Left colon (tissue), 2 donors: Measurements from ENCODE around the gene ATXN1L. TPM values are rescaled to one million over a fixed set of nuclear protein-coding genes. Genes with fewer than 3 reads are reported as not detected.
A peak's percentile ranks its signal among the peaks of the same experiment; 100 is the strongest.
"Not testable (repeated sequence)": the region's sequence is repeated elsewhere in the genome, so short reads cannot be mapped to it uniquely, and the experiment has no call there.

Experiments
- ATAC-seq: fragments of 200-7000 bp; cut with Tn5 transposase; one replicate; pipeline ENCODE4 v1.9.1; 2020; ENCODE audit warnings: mild to moderate bottlenecking, moderate library complexity
- DNase-seq, 2 donors: peaks; one replicate each; pipeline ENCODE4 v3.0.0-alpha.2; 2020
- intact Hi-C, 2 donors: fragments of 100-400 bp; cut with DNase I in 1 of 2; cut with micrococcal nuclease in 1 of 2; formaldehyde crosslinking; loops; one replicate each; pipeline versions ENCODE4 v1.11.2 to v1.14.0; 2022; cut with DNase I, micrococcal nuclease
- total RNA-seq, 2 donors: library from RNA; stranded (reverse); fragmentation: NEBNext Ultra II Directional; extraction: Animal tissue kit (Norgen Biotek cat#: 25700); gene quantifications; one replicate each; pipeline ENCODE4 v1.2.1, GENCODE V29; 2021
- donor health status: DM: no; HTN: no; CAD: no.
- donor health status: DM: yes; HTN: yes; CAD: no.

Gene ATXN1L
- total RNA-seq, 2 donors from 2014 or later = 17.0 to 23.6 TPM

DNA sequence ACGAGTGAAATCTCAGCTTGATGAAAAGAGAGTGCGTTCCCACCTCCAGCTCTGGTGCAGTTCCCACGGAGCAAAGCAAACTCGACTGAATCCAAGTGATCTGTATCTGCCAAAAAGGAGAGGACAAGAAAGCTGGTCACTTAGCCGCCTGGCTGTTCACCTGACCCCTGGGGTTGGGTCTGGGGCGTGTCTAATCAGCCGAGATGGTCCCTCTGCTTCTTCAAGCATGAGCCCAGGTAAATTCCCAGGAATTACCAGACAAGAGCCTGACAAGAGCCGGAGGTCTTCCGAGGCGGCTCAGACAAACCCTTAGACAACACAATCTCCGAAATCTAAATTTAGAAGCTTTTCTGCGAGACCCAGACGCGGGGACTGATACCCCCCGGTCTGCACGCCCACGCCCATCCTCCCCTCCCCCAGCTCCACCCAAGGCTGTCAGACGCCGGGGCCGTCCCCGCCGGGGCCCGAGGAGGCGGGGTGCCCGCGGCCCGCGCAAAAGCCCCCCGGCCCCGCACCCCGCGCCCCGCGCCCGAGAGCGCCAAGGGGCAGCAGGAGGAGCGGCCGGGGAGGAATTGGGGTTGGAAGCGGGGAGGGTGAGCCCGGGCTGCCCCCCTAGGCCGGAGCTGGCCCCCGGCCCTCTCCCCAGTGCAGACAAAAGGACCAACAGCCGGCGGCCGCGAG is 37.5 kb downstream of the ATXN1L start:
- DNase-seq (peak; percentile 58 to 73), ATAC-seq (peak; percentile 44)
- intact Hi-C loops = no loop called here

DNA sequence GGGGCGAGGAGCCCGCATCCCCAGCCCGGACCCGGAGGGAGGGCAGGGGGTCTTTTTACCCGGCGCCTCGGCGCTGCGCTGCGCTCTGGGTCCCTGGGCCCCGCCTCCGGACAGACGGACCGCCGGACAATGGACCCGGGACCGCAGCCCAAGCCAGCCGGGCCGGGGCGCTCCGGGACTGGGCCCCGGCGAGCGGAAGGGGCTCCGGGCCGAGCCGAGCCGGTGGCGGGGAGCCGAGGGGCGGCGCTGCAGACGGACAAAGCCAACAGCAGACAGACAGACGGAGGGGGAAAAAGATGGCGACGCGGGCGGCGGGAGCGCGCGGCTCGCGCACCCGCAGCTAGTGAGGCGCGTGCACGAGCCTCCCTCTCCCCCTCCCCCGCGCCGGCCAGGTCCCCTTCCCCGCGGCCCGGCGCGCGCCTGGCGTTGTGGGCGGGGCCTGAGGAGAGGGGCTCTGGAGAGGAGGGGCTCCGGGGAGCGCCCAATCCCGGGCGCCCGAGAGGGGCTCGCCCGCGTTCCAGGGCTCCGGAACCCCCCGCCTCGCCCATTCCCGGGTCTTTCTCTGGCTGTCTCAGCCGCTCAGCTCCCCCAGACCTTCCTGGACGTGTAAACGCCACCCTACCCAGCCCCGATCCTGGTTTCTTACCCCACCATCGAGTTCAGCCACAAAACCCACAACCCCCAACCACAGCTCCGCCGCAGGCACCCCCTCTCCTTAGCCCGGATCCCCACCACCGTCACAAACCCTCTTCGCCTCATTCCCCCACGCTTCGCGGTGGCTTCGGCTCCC is 38.3 kb downstream of the ATXN1L start, which contains the start of gene ZNF821:
Gene ZNF821 (minus strand): TSS at position 334 of the 790 bp plus-strand sequence. CDS start 4,236 bp downstream, outside the sequence.
- intact Hi-C loops = no loop called here
- peak; percentile 75 for ATAC-seq
- DNase-seq = peak; percentile 72 to 84

DNA sequence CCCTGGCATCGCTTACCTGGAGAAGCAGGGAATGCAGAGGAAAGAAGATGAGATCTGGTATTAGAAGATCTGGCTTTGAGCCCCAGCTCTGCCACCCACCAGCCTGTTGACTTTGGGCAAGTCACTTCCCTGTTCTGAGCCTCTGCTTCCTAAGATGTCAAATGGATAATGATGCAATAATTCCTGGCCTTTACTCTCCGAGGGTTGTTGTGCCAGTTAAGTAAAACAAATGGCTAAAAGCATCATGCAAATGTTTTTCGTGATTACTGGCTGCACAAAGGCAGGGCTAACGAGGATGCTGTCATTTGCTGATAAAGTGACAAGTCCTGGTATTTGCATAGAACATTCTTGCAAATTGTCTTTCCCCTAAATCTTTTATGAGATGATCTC is 39.5 kb downstream of the ATXN1L start:
- peak in 1 of 2 donors; percentile 38 for DNase-seq
- no peak for ATAC-seq
- intact Hi-C loops = no loop called here

DNA sequence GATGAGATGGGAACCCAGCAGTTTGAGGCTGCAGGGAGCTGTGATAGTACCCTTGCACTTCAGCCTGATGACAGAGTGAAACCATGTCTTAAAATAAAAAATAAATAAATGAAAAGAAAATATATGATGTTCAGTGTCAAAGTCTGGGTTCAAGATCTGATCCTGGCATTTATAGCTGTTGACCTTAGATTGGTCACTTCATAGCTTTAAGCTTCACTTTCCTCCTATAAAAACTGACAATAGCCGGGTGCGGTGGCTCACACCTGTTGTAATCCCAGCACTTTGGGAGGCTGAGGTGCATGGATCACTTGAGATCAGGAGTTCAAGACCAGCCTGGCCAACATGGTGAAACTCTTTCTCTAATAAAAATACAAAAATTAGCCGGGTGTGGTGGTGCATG is 43.4 kb downstream of the ATXN1L start:
- DNase-seq (no peak), ATAC-seq (peak; percentile 61)
- intact Hi-C loops = no loop called here

DNA sequence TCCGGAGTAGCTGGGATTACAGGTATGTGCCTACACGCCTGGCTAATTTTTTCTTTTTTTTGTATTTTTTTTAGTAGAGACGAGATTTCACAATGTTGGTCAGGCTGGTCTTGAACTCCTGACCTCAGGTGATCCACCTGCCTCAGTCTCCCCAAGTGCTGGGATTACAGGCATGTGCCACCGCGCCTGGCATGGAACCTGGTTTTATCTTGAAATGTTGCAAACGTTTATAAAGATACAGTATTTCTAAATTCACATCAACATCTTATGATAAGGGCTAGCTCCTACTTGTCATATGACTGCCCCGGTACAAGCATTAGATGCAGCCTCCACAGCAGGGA is 48.1 kb downstream of the ATXN1L start:
- intact Hi-C loops = no loop called here
- DNase-seq (no peak), ATAC-seq (no peak)

DNA sequence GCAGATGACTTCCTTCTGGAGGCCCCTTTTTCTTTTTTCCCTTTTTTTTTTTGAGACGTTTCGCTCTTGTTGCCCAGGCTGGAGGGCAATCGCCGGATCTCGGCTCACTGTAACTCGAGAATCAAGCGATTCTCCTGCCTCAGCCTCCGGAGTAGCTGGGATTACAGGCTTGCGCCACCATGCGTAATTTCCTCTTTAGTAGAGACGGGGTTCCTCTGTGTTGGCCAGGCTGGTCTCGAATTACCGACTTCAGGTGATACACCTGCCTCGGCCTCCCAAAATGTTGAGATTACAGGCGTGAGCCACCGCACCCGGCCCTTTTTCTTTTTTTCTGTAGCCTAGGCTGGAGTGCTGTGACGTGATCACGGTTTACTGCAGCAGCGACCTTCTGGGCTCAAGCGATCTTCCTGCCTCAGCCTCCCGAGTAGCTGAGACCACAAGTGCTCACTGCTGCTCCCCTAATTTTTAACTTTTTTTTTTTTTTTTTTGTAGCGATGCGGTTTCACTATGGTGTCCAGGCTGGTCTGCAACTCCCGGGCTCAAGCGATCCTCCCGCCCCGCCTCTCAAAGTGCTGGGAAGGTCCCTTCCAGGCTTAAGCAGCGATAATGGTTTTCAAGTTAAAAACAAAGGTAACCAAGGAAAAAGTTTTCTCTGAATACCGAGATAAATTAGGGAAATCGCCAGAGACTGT is 48.6 kb downstream of the ATXN1L start:
- intact Hi-C loops = no loop called here
- peak; percentile 14 for ATAC-seq
- peak; percentile 59 to 62 for DNase-seq

DNA sequence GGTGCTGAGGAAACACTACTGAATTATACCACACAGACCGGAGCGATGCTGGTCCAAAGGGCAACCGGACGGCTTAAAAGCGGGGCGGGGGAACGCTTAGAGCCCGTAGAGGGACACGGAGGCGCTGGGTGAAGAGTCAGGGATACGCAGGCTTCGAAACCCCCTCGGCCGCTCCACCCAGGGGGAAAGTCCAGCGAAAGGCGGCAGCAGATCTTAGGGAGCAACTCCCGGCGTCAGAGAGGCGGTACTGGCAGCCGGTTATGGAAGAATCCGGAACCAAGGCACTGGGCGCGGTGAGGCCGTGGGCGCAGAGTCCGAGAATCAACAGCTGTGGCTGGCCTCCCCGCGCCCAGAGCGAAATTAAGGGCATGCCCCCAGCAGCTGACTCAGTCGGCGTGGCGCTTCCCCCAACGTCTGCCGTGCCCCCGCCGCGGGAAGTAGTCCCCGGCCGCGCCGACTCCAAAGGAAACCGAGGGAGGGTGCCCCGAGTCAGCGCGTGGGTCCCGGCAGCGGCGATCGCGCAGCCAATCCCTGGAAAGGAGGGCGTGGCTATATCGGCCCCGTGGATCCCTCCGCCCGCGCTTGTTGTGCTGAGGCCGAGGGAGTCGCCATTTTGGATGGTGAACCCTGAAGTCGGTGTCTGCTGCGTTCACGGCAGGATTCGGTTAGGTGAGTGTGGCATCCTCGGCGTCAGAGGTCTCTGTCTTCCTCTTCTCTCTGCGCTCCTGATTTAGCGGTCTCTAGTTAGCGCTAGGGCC is 49.3 kb downstream of the ATXN1L start, which contains the start of gene IST1:
Gene IST1 (plus strand): TSS at position 611 of the 758 bp plus-strand sequence. CDS start 20,110 bp downstream, outside the sequence.
- peak; percentile 83 for ATAC-seq
- intact Hi-C loops = no loop called here

DNA sequence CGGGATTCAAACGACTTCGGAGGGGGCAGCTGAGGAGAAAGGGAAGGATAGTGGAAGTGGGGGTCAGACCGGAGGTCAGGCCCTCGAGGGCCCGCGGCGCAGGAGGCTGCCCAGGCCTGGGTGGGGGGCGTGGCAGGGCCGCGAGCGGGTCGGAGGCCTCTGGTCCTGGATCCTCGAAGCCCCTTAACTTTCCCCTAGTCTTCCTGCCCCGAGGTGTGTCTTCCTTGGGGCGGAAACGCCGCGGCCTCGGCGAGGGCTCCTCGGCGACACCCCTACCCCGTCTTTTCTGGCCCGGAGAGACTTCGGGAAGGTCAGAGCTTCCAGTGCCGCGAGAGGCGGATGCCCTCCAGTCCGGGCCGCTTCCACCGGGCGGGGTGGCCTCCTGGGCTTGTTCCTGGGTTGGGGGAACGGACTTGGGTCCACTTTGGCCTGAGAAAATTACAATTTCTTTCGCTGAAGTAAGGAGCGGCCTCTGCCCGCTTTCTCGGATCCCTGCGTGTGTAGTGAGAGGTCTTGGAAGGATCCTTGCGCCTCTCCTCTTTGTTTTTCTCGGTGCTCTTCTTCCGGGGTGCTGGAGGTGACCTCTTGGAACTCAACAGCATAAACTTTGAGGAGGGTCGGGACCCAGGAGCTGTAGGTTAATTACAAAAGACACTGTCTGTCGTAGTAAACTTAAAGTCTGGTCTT is 50.0 kb downstream of the ATXN1L start:
- DNase-seq = no peak
- peak; percentile 43 for ATAC-seq
- intact Hi-C loops = no loop called here

More for the DNA sequence above, 49.3 kb downstream of the ATXN1L start, which contains the start of gene IST1:
- peak; percentile 98 for DNase-seq

DNA sequence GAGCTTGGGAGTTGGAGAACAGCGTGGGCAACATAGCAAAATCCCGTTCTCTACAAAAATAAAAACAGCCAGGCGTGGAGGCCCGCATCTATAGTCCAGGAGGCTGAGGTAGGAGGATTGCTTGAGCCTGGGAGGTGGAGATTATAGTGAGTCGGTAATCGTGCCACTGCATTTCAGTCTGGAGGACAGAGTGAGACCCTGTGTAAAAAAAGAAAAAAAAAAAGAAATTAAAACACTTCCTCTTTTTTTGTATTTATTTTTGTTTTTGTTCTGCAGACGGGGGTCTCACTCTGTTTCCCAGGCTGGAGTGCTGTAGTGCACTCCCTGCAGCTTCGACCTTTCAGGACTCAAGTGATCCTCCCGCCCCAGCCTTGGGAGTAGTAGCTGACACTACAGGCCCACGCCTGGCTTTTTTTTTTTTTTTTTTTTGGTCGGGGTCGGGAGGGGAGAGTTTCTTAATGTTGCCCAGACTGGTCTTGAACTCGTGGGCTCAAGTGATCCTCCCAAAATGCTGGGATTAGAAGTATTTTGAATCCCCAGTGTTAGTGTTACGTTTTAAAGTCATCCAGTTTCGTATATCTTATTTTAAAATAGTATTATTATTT is 51.1 kb downstream of the ATXN1L start:
- intact Hi-C loops = no loop called here
- ATAC-seq (no peak), DNase-seq (no peak)

DNA sequence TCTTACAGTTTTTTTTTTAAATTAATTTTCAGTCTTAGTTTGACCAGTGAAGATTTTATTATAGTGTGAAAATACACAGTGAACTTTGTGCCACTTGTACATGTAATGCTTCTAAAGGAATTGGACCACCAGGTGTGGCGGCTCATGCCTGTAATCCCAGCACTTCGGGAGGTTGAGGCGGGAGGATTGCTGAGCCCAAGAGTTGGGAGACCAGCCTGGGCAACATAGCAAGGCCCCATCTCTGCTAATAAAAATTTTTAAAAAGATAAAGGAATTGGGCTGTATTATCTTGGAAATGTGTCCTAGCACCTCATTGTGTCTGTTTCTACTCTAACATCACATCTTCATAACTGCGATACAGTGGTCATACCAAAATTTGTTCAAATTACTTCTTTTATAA is 53.4 kb downstream of the ATXN1L start:
- ATAC-seq (no peak), DNase-seq (no peak)
- intact Hi-C loops = no loop called here

DNA sequence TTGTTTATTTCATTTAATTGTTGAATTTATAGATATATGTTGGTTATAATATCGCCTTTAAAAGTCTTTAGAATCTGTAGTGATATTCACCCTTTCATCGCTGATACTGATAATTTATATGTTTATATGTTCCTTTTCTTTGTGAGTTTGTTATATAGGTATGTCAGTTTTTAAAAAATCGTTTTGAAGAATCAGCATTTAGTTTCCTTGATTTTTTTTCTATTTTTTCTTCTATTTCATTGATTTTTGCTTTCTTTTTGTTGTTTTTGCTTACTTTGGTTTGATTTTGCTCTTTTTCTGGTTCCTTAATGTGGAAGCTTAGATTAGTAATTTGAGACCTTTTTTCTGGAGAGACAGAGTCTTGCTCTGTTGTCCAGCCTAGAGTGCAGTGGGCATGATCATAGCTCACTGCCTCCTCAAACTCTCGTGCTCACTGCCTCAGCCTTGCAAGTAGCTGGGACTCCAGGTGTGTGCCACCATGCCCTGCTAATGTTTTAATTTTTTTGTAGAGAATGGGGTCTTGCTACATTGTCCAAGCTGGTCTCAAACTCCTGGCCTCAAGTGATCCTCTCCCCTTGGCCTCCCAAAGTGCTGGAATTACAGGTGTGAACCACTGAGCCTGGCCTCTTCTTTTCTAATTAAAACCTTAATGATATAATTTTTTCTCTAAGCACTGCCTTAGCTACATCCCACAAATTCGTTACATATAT is 57.0 kb downstream of the ATXN1L start:
- intact Hi-C loops = no loop called here
- no peak for ATAC-seq
- no peak for DNase-seq

DNA sequence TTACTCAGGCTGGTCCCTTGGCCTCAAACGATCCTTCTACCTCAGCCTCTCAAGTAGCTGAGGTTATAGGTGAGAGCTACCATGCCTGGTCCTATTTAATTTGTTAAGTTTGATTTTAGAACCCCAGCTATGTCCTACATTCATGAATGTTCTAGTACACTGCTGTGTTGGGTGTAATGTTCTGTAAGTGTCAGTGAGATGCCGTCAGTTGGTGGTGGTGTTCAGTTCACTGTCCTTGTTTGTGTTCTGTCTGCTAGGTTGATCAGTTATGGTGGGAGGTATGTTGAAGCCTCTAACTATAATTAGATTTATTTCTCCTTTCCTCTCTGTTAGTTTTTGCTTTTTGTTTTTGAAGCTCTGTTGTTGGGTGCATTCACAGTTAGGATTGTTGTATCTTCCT is 57.8 kb downstream of the ATXN1L start:
- ATAC-seq (no peak), DNase-seq (no peak)
- intact Hi-C loops = no loop called here

DNA sequence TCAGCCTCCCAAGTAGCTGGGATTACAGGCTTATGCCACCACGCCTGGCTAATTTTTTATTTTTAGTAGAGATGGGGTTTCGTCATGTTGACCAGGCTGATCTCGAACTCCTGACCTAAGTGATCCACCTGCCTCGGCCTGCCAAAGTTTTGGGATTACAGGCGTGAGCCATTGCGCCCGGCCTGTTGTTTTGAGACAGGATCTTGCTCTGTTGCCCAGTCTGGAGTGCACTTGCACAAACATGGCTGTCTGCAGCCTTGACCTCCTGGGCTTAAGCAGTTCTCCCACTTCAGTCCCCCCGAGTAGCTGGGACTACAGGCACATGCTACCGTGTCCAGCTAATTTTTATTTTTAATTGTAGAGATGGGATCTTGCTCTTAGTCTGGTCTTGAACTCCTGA is 58.5 kb downstream of the ATXN1L start:
- ATAC-seq (no peak), DNase-seq (no peak)
- intact Hi-C loops = no loop called here

DNA sequence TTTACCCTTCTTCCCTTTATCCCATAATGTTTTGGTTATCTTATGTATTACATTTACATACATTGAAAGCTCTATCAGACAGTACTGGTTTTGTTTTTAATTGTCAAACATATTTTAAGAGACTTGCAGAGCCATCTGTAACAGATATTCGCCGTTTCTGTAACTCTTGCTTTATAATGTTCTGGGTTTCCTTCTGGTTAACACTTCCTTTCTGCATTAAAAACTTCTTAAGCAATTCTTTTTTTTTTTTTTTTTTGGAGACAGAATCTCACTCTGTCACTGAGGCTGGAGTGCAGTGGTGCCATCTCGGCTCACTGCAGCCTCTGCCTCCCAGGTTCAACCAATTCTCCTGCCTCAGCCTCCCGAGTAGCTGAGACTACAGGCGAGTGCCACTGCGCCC is 60.0 kb downstream of the ATXN1L start:
- DNase-seq, intact Hi-C loops, ATAC-seq: not testable (repeated sequence)
